Kidney glomerular epithelial cell (primary cell): ENCODE measurements around the gene SH2B2.
"Not testable (repeated sequence)": the region's sequence is repeated elsewhere in the genome, so short reads cannot be mapped to it uniquely, and the experiment has no call there.

Source experiments
- DNase-seq: peaks from one replicate; lab custom pipeline; 2025; lab: John Stamatoyannopoulos, UW

Gene SH2B2

GRCh38 chr7:102306916-102307677 lies 20.4 kb downstream of the SH2B2 start:
- DNase-seq, result peak; percentile 58

DNA sequence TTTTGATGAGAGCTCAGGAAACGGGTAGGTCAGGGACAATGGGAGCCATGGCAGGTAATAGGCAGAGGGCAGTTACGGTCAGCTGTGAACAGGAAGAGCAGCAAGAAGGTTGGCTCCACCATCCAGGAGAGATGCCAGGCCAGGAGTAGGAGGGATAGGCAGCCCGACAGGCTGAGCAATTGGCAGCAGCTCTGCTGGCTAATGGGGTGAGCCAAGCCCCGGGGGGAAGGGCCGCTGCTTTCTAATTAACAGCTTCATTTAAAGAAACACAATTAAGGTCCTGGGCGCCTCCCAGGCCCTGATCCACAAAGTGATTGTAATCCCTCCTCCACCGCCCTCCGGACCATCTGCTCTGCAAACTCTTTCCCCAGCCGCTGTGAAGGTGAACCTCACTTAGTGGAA lies 23.7 kb downstream of the SH2B2 start:
- no peak for DNase-seq

GRCh38 chr7:102312317-102312716 lies 25.6 kb downstream of the SH2B2 start:
- DNase-seq, result no peak

DNA sequence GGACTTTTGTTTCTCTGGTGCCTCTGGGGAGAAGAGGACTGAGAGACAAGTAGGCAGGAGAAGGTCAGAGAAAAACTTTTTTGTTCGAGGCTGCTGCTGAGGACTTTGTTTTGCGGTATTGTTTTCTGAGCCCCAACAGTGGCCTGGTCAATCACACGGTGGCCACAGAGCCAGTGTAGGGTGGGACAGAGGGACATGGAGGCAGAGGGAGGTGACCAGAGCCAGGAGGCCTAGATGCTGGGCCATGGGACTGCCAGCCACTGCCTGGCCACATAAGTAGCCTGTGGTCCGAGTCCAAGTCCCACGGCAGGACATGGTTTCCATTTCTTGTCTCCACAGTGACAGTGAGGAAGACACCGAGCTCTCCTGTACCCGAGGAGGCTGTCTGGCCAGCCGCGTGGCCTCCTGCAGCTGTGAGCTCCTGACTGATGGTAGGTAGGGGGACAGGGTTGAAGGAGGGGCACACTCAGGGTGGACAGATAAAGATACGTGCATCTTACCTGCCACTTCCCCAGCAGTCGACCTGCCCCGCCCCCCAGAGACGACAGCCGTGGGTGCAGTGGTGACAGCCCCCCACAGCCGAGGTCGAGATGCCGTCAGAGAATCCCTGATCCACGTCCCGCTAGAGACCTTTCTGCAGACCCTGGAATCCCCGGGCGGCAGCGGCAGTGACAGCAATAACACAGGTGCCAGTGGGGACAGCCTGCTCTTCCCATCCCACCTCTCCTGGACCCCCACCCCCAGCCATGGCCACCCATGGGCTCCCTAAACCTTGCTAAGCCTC lies 27.5 kb downstream of the SH2B2 start:
- DNase-seq, result no peak

GRCh38 chr7:102317231-102318059 lies 30.8 kb downstream of the SH2B2 start:
- no peak for DNase-seq

DNA sequence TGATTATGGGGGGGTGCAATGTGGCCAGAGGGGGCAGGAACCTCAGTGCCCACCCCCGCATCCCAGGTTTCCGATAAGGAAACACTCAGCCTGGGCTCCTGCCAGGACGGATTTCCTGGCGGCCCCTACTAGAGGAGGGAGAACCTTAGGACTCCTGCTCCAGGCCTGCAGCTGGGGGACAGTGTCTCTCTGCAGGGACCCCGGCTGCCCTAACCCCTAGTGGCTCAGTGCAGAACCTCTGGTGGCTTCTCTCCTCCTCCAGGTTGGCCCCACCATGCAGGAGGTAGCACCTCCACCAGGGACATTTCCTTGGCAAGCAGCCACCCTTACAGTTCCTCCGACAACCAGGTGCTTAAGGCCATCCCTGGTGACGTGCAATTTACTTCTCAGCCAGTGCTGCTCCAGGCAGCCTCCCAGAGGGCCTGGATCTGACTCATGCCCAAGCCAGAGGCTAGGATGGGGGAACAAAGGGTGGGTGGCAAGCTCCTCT lies 31.9 kb downstream of the SH2B2 start:
- DNase-seq, result no peak

- no peak for DNase-seq
Observed at GRCh38 chr7:102319671-102320070, 33.0 kb downstream of the SH2B2 start.

DNA sequence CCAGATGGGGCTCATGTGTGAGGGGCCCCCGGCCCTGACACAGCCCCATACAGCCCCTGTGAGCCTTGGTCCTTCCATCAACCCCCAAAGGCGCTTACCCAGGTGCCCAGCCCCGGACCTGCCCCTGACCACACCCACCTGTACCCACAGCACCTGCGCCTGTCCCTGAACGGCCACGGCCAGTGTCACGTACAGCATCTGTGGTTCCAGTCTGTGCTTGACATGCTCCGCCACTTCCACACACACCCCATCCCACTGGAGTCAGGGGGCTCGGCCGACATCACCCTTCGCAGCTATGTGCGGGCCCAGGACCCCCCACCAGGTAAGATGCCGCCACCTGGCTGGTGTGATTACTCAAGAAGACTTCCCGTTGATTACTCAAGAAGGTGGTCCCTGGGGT lies 33.5 kb downstream of the SH2B2 start:
- DNase-seq, result no peak

DNA sequence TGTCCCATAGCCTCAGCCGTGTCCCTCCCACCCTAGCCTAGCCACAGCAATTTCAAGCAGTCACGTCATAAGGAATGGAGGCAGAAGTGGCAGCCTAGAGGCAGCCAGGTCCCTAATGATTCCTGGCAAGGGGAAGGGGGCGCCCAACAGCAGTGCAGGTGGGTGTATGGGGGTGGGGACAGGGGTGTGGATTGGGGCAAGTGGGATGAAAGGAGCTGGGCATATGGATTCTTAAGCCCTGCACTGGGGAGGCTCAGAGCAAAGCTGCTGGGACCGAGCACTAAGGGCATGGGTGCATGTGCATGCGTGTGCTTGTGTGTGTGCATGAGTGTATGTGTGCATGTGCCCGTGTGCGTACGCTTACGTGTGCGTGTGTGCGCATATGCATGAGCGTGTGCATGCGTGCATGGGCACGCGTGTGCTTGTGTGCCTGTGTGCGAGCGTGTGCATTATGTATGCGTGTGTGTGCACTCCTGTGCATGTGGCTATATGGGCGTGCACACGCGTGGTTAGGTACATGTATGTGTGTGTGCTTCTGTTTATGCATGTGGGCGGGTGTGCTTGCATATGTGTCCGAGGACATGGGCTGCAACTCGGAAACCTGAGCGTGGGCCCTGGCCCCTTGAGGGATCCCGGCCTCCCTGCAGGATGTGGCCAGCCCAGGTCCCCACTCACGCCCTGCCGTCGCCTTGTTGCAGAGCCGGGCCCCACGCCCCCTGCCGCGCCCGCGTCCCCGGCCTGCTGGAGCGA lies 34.1 kb downstream of the SH2B2 start:
- no peak for DNase-seq

DNA sequence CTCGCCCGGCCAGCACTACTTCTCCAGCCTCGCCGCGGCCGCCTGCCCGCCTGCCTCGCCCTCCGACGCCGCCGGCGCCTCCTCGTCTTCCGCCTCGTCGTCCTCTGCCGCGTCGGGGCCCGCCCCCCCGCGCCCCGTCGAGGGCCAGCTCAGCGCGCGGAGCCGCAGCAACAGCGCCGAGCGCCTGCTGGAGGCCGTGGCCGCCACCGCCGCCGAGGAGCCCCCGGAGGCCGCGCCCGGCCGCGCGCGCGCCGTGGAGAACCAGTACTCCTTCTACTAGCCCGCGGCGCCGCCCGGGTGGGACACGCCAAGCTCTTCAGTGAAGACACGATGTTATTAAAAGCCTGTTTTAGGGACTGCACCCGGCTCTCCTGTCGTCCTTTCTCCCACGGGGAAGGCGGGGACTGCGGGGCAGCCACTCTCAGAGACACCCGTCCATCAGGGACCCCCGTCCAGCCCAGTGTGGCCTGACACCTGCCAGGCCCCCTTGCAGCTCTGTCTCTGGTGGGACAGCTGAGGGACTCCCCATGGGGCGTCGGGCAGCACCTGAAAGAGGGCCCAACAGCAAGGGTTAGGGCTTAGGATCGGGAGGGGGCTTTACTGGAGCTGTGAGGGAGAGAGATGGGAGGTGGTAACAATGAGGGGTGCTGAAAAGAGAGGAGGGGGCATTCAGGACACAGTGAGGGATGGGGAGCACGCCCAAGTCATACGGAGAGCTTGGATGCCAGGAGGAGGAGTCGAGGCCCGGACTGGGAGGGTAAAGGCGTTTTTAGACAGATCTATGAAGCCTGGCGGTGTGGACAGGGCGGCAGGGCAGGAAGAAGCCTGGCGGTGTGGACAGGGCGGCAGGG lies 34.9 kb downstream of the SH2B2 start:
- DNase-seq, result no peak

GRCh38 chr7:102322202-102322715 lies 35.6 kb downstream of the SH2B2 start:
- DNase-seq, result no peak

- no peak for DNase-seq
Observed at GRCh38 chr7:102323914-102324195, 37.2 kb downstream of the SH2B2 start.

DNA sequence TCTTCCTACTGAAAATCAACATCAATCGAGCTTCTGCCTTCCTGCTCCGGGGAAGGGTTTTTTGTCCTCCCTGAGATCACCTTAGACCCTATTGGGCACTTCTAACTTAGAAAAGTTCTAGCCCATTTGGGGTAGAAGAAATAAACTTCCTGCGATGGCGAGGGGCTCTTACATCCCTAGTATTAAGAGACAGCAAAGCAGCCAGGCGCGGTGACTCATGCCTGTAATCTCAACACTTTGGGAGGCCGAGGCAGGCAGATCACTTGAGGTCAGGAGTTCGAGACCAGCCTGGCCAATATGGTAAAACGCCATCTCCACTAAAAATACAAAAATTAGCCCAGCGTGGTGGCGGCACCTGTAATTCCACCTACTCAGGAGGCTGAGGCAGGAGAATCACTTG lies 38.4 kb downstream of the SH2B2 start:
- DNase-seq, result not testable (repeated sequence)

DNA sequence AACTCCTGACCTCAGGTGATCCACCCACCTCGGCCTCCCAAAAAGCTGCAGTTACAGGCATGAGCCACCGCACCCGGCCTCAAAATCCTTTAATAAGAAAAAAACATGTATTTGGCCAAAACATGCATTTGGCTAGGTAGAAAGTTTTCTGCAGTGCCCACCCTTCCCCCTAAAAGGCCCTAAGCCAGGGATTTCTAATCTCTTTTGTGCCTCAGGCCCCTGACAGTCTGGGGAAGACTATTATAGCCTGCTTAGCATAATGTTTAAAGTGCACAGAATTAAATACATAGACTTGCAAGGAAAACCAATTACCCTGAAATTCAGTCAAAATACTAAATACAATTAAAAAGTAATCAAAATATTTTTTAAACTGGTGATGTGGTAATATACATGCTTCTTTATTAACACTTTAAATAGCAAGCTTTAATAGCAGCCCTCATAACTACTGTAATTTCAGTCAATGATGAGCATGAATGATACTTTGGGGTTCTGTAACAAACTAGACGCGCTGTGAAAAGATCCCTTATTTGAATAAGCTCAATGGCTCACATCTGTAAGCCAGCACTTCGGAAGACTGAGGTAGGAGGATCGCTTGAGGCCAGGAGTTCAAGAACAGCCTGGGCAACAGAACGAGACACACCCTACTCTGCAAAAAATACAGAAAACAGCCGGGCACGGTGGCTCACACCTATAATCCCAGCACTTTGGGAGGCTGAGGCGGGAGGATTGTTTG lies 39.7 kb downstream of the SH2B2 start:
- no peak for DNase-seq

GRCh38 chr7:102327183-102327582 lies 40.5 kb downstream of the SH2B2 start:
- not testable (repeated sequence) for DNase-seq

- DNase-seq, result not testable (repeated sequence)
Observed at GRCh38 chr7:102328863-102329262, 42.2 kb downstream of the SH2B2 start.

DNA sequence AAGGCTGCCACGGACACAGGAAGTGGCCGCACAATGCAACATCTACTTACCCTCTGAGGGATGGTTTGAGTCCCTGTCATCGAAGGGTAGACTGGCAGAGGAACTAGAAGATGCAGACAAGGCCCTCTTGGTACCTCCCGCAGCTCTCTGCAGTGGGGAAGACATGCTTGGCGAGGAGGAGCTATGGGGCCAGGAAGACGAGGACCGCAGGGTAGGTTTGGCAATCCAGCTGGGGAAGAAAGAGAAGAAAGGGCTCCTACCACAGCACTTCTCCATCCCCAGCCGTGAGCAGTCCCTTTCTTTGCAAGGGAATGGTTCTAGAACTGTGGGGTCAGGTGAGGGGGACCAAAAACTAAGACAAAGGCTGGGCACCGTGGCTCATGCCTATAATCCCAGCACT lies 42.7 kb downstream of the SH2B2 start:
- DNase-seq, result not testable (repeated sequence)

DNA sequence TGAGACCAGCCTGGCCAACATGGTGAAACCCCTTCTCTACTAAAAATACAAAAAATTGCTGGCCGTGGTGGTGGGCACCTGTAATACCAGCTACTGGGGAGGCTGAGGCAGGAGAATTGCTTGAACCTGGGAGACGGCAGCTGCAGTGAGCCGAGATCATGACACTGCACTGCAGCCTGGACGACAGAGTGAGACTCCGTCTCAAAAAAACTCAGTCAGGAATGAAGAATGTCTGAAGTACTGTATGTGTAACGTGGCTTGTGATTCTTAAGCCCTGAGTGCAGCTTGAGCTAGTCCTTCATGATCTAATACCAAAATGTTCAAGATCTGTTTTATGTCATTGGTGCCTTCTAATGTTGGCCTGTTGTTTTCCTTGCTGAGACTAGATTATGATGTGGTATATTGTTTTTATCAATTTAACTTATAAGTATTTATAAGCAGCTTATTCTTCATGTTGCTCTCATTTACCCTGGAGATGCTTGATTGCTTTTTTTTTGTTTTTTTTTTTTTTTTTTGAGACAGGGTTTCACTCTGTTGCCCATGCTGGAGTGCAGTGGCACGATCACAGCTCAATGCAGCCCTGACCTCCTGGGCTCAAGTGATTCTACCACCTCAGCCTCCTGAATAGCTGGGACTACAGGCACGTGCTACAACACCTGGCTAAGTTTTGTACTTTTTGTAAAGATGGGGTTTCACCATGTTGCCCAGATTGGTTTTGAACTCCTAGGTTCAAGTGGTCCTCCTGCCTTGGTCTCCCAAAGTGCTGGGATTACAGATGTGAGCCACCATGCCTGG lies 44.2 kb downstream of the SH2B2 start:
- not testable (repeated sequence) for DNase-seq

DNA sequence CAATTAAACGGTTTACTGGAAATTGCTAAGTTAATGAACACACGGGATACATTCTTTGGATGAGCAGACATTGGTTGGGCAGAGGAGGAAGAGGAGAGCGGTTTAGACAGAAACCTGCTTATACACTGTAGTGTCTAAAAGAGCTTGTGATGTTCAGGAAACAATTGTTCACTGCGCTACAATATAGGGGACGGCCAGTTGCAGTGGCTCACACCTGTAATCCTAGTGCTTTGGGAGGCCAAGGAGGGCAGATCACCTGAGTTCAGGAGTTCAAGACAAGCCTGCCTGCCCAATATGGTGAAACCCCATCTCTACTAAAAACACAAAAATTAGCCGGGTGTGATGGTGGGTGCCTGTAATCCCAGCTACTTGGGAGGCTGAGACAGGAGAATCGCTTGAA lies 48.9 kb downstream of the SH2B2 start:
- DNase-seq, result not testable (repeated sequence)
